ENCODE measurements around the gene KCND2. TPM values are rescaled to one million over a fixed set of nuclear protein-coding genes. Genes with fewer than 3 reads are reported as not detected.

The KCND2 gene
- total and polyA plus RNA-seq, 2 of the 4 experiments (the other 2 are of a cell fraction), result under 0.01 TPM; not detected in 1

DNA sequence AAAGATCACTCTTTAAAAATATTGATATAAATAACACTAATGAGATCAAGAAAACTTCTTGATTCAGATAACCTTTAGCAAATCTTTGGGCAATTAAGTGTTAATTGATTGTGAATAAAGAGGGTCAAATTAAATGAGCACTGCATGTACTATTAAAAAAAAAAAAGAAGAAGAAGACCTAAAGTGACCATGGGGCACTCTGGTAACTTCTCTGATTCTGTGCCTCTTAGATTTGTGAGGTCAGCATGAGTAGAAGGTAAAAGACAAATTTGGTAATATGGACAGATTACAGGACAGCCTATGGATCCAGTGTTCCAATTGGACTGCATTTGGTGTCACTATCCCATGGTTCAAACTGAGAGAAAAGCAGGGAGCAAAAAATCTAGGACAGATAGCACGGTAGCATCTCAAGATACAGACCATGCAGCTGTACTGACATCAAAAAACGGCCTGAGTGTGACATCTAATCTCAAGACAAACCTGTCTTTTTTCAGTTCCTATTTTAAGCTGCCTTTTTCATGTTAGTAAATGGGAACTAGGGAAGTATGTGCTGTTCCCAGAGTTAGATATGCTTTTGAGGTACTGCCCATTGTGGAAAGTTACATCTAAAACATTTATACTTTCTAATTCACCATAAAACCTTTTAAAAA is 128.0 kb downstream of the KCND2 start:
- Histone ChIP-seq H3K4me3 (ENCODE audit: insufficient read depth, low read depth, low read length) (no peak overlapping the region), H3K4ac (ENCODE audit: low read depth, low read length) (no peak overlapping the region), H4K20me1 (ENCODE audit: insufficient read depth, low read length) (no peaks in the 10 kb centered on the region), H4K91ac (ENCODE audit: insufficient read depth, low read depth, low read length) (no peak overlapping the region), H3K14ac (replicated peaks; ENCODE audit: low read depth, low read length) (no peak overlapping the region), H2BK15ac (ENCODE audit: low read depth, low read length) (no peak overlapping the region), H3K27ac (ENCODE audit: insufficient read depth, low read length) (no peak overlapping the region), H3K23ac (ENCODE audit: low read depth, low read length) (no peak overlapping the region), H3K56ac (ENCODE audit: extremely low read depth, insufficient read depth, low read length) (no peak overlapping the region), H3K9ac (ENCODE audit: low read depth, low read length) (no peak overlapping the region), H2AK9ac (replicated peaks; ENCODE audit: low read depth, low read length, poor library complexity) (no peak overlapping the region), H3K9me1 (ENCODE audit: insufficient read depth, low read length) (no peaks in the 10 kb centered on the region), H3K18ac (ENCODE audit: low read depth, low read length) (no peak overlapping the region), H2BK5ac (ENCODE audit: low read depth, low read length, poor library complexity, severe bottlenecking) (no peak overlapping the region), H3K4me1 (ENCODE audit: control insufficient read depth, insufficient read depth, low read length) (no peaks in the 10 kb centered on the region), H2BK20ac (ENCODE audit: low read depth, low read length) (no peak overlapping the region), H2AFZ (replicated peaks; ENCODE audit: low read length, poor library complexity) (no peak overlapping the region), H3K36me3 (ENCODE audit: control insufficient read depth, insufficient read depth, low read length) (no peaks in the 10 kb centered on the region), H3K79me1 (ENCODE audit: low read depth in 1 of 2, low read length in 2 of 2) (no peaks in the 10 kb centered on the region), H4K5ac (ENCODE audit: low read depth, low read length) (no peak overlapping the region), H2BK120ac (ENCODE audit: low read depth, low read length) (no peak overlapping the region), H3K9me3 (ENCODE audit: control insufficient read depth, insufficient read depth, low read length) (no peaks in the 10 kb centered on the region), H3K27me3 (ENCODE audit: control insufficient read depth, insufficient read depth, low read length) (no peaks in the 10 kb centered on the region), H2AK5ac (ENCODE audit: low read depth, low read length) (no peak overlapping the region), H3K4me2 (ENCODE audit: low read depth, low read length) (no peak overlapping the region), H4K8ac (ENCODE audit: low read depth in 2 of 2, low read length in 2 of 2) (no peak overlapping the region)
- in situ Hi-C loops (cut with MboI; ENCODE audit: low sequenced_read_pairs) (no loop called here), dilution Hi-C loops (cut with HindIII; ENCODE audit: low sequenced_read_pairs, unreplicated experiment) (no loop called here), intact Hi-C loops (cut with micrococcal nuclease) (no loop called here)
- ATAC-seq (ENCODE audit: low read depth) (no peak), DNase-seq (no peak)
- ChIA-PET POLR2A (ENCODE audit: unreplicated experiment) (no interaction called here), CTCF (no interaction called here)
- BruUV-seq (replicated peaks), result no TSS peak
- 80% methylated on average over 1 of the region's 2 CpGs; no CpG with 5 or more reads in 1 of the 2 experiments for WGBS, 2 experiments (ENCODE audit: extremely low coverage in 2 of 2, insufficient read length in 1 of 2)
- TF ChIP-seq RAD21 (IDR thresholded peaks at IDR 0.05; ENCODE audit: low read length) (no peak), RCOR1 (IDR thresholded peaks at IDR 0.05; ENCODE audit: insufficient replicate concordance, low read length) (no peak), FOS (IDR thresholded peaks at IDR 0.05; ENCODE audit: low read depth, low read length) (no peak), CEBPB (IDR thresholded peaks at IDR 0.05; ENCODE audit: low read depth, low read length) (no peak), POLR2A (IDR thresholded peaks at IDR 0.05; ENCODE audit: low read depth, low read length) (no peak), MAZ (IDR thresholded peaks at IDR 0.05; ENCODE audit: borderline replicate concordance, low read depth, low read length) (no peak), BHLHE40 (IDR thresholded peaks at IDR 0.05; ENCODE audit: low read depth, low read length) (no peak), CHD1 (IDR thresholded peaks at IDR 0.05; ENCODE audit: low read depth, low read length) (no peak), RFX5 (IDR thresholded peaks at IDR 0.05; ENCODE audit: low read depth, low read length) (no peak), MXI1 (IDR thresholded peaks at IDR 0.05; ENCODE audit: borderline replicate concordance, low read depth, low read length) (no peak), SMC3 (IDR thresholded peaks at IDR 0.05; ENCODE audit: low read depth, low read length) (no peak), NFE2L2 (IDR thresholded peaks at IDR 0.05; ENCODE audit: low read depth, low read length) (no peak), MAFK (IDR thresholded peaks at IDR 0.05; ENCODE audit: low read depth, low read length) (no peak)
- TF ChIP-seq, protein P1, sequence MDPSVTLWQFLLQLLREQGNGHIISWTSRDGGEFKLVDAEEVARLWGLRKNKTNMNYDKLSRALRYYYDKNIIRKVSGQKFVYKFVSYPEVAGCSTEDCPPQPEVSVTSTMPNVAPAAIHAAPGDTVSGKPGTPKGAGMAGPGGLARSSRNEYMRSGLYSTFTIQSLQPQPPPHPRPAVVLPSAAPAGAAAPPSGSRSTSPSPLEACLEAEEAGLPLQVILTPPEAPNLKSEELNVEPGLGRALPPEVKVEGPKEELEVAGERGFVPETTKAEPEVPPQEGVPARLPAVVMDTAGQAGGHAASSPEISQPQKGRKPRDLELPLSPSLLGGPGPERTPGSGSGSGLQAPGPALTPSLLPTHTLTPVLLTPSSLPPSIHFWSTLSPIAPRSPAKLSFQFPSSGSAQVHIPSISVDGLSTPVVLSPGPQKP (IDR thresholded peaks at IDR 0.05; ENCODE audit: borderline replicate concordance, low read depth, low read length), result no peak
- TF ChIP-seq, protein P2, sequence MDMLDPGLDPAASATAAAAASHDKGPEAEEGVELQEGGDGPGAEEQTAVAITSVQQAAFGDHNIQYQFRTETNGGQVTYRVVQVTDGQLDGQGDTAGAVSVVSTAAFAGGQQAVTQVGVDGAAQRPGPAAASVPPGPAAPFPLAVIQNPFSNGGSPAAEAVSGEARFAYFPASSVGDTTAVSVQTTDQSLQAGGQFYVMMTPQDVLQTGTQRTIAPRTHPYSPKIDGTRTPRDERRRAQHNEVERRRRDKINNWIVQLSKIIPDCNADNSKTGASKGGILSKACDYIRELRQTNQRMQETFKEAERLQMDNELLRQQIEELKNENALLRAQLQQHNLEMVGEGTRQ (IDR thresholded peaks at IDR 0.05; ENCODE audit: low read depth, low read length), result no peak
- TF ChIP-seq, protein P3, sequence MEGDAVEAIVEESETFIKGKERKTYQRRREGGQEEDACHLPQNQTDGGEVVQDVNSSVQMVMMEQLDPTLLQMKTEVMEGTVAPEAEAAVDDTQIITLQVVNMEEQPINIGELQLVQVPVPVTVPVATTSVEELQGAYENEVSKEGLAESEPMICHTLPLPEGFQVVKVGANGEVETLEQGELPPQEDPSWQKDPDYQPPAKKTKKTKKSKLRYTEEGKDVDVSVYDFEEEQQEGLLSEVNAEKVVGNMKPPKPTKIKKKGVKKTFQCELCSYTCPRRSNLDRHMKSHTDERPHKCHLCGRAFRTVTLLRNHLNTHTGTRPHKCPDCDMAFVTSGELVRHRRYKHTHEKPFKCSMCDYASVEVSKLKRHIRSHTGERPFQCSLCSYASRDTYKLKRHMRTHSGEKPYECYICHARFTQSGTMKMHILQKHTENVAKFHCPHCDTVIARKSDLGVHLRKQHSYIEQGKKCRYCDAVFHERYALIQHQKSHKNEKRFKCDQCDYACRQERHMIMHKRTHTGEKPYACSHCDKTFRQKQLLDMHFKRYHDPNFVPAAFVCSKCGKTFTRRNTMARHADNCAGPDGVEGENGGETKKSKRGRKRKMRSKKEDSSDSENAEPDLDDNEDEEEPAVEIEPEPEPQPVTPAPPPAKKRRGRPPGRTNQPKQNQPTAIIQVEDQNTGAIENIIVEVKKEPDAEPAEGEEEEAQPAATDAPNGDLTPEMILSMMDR (conservative IDR thresholded peaks at IDR 0.05; ENCODE audit: low read depth, low read length), result no peak
